T-helper 1 cell treated with Interleukin-12 subunit alpha and Interleukin-12 subunit beta and Interleukin-4 antibody, amounts not matched to agents 30 ng/mL and 1 ng/mL, for 36 hours (primary cell): ENCODE results near the gene PDPK1. TPM values are rescaled to one million over a fixed set of nuclear protein-coding genes. Genes with fewer than 3 reads are reported as not detected.
"Not testable (repeated sequence)": the region's sequence is repeated elsewhere in the genome, so short reads cannot be mapped to it uniquely, and the experiment has no call there.

Experiments used
- intact Hi-C: fragments of 100-400 bp; cut with micrococcal nuclease; formaldehyde crosslinking; loops from one replicate; pipeline ENCODE4 v1.15.1; 2024
- total RNA-seq: library from RNA; stranded (reverse); gene quantifications from 2 replicates; pipeline ENCODE4 v1.2.3, GENCODE V29; 2022

The PDPK1 gene
- total RNA-seq, 1 donor from 2014 or later, result 52.6 TPM

DNA sequence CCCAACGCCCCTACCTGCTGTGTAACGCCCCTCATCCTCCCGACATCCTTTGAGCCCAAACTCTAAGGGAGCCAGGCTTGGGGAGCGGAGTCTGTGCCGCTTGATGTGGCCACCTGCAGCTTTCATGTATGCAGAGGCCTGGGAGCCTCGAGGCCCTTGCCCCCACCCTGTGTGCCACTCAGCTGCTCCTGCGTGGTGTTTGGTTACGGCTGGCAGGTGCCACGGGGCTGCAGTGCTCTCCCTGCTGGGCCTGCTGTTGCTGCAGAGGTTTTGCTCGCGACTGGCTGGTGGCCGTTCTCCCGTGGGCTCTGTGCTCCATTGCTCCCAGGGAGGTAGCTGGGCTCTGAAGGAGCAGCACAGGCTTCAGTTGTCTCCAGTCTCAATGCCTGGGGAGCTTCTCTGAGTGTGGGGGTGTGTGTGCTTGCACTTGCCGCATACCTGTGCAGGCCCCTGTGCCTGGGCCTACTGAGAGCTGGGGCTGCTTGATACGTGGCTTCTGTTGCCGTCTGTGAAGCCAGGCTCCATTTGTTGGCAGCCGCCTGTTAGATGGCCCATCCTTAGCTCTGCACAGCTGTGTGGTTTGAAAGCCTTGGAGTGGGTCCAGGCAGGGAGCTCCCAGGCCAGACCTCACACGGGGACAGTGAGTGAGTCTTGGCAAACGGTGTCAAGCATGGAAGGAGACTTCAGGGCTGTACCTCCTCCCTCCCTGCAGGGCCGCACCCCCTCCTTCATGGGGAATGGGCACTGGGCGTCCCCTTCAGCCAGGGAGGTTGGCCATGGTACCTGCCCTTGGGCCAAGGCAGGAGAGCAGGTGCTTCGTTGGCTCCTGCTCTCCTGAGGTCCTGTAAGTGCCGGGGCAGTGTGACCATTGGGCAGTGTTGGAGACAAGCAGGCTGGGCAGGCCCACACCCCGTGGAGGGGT lies 47.2 kb downstream of the PDPK1 start:
- intact Hi-C loops, result no loop called here

- intact Hi-C loops, result no loop called here
Observed at GRCh38 chr16:2585651-2586081, 47.8 kb downstream of the PDPK1 start.

DNA sequence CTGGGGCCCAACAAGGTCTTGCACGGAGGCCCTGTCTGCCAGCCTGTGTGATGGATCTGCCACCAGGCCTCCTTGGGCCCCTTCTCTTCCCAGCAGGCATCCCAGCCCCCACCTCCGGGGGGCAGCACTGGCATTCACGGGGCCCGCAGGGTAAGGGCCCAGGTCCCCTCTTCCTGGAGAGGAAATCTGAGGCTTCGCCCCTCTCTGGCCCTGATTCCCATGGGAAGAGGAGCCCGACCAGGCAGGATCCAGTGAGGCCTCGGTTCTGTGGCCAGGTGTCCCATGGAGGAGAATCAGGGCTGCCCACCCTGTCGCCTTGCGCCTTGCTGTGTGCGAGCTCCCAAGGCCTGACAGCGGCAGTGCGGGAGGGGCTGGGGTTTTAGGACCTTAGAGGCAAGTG lies 48.4 kb downstream of the PDPK1 start:
- intact Hi-C loops, result no loop called here

- intact Hi-C loops, result no loop called here
Observed at GRCh38 chr16:2586901-2587480, 49.2 kb downstream of the PDPK1 start.

- intact Hi-C loops, result no loop called here
Observed at GRCh38 chr16:2587891-2588565, 50.2 kb downstream of the PDPK1 start.

DNA sequence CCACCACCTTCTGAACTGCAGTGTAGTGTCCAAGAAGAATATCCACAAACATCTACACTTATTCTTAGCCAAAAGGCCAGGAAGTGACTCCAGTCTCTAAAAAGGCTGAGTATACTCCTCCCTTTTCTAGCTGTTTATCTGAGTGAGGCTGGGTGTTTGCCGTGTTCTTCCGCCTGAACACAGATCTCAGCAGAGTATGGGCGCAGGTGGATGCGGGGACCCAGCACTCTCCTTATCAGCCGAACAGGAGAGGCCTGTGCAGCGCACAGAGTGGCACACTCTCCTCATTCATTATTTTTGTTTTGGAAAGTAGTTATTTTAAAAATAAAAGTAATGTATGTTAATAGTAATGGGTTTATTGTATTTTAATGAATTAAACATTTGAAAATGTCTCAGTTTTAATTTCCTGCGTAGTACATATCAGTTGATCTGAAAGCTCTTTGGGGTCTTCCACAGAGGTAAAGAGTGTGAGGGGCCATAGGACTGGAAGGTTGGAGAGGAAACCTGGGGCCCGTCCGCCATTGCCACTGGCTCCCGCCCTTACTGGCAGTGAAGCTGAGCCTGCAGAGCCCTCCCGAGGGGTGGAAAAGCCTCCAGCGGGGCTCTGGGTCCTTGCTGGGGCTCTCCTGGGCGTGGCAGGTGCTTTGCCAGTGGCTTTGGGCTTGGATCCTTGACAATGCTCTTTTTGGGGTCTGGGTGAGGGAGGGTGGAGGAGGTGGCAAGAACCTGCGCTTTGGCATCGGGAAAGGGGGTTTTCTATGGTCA lies 53.8 kb downstream of the PDPK1 start:
- intact Hi-C loops, result no loop called here

GRCh38 chr16:2592786-2593185 lies 55.0 kb downstream of the PDPK1 start:
- intact Hi-C loops, result no loop called here

GRCh38 chr16:2595393-2596205 lies 57.8 kb downstream of the PDPK1 start:
- intact Hi-C loops, result no loop called here

DNA sequence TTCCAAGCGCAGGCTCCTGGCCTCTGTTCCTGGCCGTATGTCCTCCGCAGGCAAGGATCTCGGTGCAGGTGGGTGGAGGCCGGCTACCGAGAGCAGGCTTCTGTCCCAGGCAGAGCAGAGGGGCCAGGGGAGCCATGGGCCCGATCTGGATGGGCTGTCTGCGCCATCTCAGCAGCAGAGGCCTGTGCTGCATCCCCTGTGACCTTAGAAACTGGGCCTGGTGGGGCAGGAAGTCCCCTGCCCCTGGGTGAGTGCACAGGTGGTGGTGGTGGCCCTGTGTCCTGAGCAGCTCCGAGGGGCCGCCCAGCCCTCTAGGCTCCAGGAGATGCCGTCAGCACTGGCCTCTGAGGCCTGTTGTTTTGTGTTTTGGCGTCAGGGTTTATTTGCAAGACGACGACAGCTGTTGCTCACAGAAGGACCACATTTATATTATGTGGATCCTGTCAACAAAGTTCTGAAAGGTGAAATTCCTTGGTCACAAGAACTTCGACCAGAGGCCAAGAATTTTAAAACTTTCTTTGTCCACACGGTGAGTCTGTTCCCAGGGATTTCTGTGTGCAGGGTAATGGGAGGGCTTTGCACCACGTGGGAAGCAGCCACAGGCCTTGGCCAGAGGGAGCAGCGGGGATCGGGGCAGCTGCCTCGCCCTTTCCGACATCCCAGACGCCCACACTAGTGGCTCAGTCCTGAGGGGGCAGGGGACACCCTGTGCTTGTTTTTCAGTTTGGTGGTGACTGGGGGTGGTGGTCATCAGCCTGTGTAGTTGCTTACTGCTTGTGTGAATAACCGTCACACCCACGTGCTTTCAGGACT lies 59.1 kb downstream of the PDPK1 start:
- intact Hi-C loops, result no loop called here

GRCh38 chr16:2597560-2597902 lies 59.7 kb downstream of the PDPK1 start:
- intact Hi-C loops, result no loop called here

- intact Hi-C loops, result no loop called here
Observed at GRCh38 chr16:2598133-2598641, 60.4 kb downstream of the PDPK1 start.

DNA sequence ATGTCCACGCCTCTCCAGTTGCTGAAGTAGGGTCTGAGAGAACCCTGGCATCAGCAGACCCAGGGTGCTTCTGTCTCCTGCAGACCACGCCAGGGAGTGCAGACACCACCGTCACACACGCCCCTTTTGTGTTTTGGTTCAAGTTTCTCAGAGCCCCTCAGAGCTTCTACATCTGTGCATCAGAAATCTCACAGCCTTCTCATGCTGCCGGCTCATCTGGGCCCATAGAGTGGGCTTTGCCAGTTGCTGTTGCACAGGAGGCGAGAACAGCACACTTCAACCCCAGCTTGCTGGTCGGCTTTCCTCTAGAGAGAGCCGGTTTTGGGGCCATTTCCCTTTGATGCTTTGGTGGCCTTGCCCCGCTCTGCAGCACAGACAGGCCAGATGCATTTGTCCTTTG lies 60.9 kb downstream of the PDPK1 start:
- intact Hi-C loops, result no loop called here

GRCh38 chr16:2599165-2599564 lies 61.3 kb downstream of the PDPK1 start:
- intact Hi-C loops, result not testable (repeated sequence)

GRCh38 chr16:2599785-2600184 lies 62.0 kb downstream of the PDPK1 start:
- intact Hi-C loops, result not testable (repeated sequence)

GRCh38 chr16:2601301-2602025 lies 63.6 kb downstream of the PDPK1 start:
- intact Hi-C loops, result not testable (repeated sequence)

DNA sequence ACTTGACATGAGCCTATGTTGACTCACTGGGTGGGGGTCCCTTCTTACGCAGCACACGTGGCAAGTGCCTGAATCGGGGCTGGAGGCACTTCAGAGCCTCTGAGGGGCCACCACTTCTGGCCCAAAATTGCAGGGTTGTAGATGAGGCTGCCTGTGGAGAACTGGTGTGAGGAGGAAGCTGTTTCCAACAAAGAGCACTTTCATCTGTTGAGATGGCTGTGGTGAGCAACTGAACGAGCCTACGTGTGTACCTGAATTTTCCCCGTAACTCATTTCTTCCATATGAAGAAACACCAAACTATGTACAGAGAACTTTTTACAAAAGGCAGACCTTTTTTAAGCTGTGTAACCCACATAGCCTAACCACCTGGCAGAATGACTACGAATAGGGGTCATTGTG lies 64.4 kb downstream of the PDPK1 start:
- intact Hi-C loops, result not testable (repeated sequence)

DNA sequence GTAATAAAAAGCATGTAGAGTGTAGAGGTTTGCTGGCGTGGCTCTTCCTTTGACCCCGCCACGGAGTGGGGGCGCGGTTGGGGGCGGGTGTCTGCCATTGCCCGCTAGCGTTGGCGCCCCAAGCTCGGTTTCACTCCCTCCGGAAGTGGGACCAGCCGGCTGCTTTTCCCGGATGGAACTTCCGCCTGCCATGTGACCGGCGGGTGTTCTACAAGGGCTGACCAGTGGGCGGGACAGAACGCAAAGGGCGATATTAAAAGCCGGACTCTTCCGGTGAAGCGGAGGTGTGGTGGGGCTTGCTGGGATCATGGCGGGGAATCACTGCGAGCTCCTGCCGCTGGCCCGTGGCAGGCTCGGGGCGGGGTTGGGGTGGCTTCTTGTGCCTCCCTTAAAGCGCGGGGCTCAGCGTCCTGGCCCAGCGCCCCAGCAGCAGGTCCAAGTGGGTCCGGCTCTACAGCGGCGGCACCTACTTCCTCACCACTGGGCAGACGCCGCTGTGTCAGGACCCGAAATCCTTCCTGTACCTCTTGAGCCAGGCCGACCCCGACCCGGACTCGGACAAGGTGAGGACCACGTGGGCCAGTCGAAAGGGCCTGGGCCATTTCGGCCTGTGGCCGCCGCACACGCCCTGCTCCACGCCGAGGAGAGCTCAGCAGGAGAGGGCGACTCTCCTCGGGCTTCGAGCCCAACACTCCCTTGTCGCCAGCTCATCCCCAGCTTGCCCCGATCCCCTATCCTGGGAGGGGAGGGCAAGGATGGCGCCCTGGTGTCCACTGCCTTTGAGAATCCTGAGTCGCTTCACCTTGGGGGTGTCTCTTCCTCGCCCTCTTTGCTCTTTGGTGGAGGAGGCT lies 65.6 kb downstream of the PDPK1 start:
- intact Hi-C loops, result no loop called here

DNA sequence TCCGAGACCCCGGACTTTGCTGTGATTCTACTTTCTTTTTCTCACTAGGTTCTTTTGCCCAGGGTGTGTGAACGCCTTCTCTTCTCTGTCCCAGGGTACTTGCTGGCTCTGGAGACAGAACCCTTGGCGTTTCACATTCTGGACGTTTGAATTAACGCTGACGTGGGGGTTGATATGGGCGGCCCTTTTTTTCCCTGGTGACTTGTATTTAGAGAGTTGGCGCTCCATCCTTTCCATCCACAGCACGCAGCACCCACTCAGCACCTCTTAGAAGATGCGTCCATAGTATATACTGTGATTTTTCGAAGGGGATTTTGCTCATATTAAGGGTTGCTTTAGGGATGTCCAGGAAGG lies 66.2 kb downstream of the PDPK1 start:
- intact Hi-C loops, result not testable (repeated sequence)
